KMS-11 (cell line): ENCODE data around the gene CDH4.

ENCODE experiments used
- H2AFZ ChIP-seq: fragments of 200-600 bp; sonication (generic); 2 replicates; pipeline ENCODE4 v1.6.1; 2016; ENCODE audit warnings: antibody characterized with exemption, mixed run types, low read depth
- H3K27ac ChIP-seq: fragments of 200-600 bp; sonication (generic); 2 replicates; pipeline ENCODE4 v1.6.1; 2016; ENCODE audit warnings: mild to moderate bottlenecking, mixed run types
- H3K27me3 ChIP-seq: fragments of 200-600 bp; sonication (generic); 2 replicates; pipeline ENCODE4 v1.6.1; 2017; ENCODE audit warnings: mild to moderate bottlenecking, low read depth, mixed run types, moderate library complexity; ENCODE audit not compliant: insufficient read depth
- H3K36me3 ChIP-seq: fragments of 200-600 bp; sonication (generic); 2 replicates; pipeline ENCODE4 v1.6.1; 2017; ENCODE audit warnings: mild to moderate bottlenecking, mixed run types; ENCODE audit not compliant: insufficient read depth
- H3K4me1 ChIP-seq: fragments of 200-600 bp; sonication (generic); 2 replicates; pipeline ENCODE4 v1.6.1; 2016; ENCODE audit warnings: mild to moderate bottlenecking, low read depth, mixed run types; ENCODE audit not compliant: poor library complexity, severe bottlenecking
- H3K4me2 ChIP-seq: fragments of 200-600 bp; sonication (generic); 2 replicates; pipeline ENCODE4 v1.7.0; 2016; ENCODE audit warnings: mild to moderate bottlenecking, mixed run types
- H3K4me3 ChIP-seq: fragments of 200-600 bp; sonication (generic); IDR thresholded peaks from 2 replicates; pipeline ENCODE4 v1.6.1; 2017; ENCODE audit warnings: low read depth, low read length, mixed read lengths; ENCODE audit not compliant: insufficient read depth
- H3K79me2 ChIP-seq: fragments of 200-600 bp; sonication (generic); 2 replicates; pipeline ENCODE4 v1.6.1; 2016; ENCODE audit warnings: low read depth, mixed run types; ENCODE audit not compliant: insufficient read depth
- H3K9ac ChIP-seq: fragments of 200-600 bp; sonication (generic); 2 replicates; pipeline ENCODE4 v1.6.1; 2016; ENCODE audit warnings: mild to moderate bottlenecking, mixed run types
- H4K20me1 ChIP-seq: fragments of 200-600 bp; sonication (generic); 2 replicates; pipeline ENCODE4 v1.6.1; 2016; ENCODE audit warnings: mild to moderate bottlenecking, mixed run types; ENCODE audit not compliant: insufficient read depth
- CTCF ChIP-seq: fragments of 200-600 bp; sonication (generic); conservative IDR thresholded peaks from 2 replicates; pipeline ENCODE4 v1.6.1; 2017; ENCODE audit warnings: low read depth, mild to moderate bottlenecking, antibody characterized with exemption, low read length, moderate library complexity, mixed read lengths

CDH4 gene

GRCh38 chr20:61373055-61373399, 121.0 kb downstream of the CDH4 start:
- no peak overlapping the region for H2AFZ ChIP-seq
- no peaks in the 10 kb centered on the region for H3K36me3 ChIP-seq
- TF ChIP-seq CTCF, result no peak
- H3K4me3 ChIP-seq, result no peak overlapping the region
- no peak overlapping the region for H3K9ac ChIP-seq
- H3K27ac ChIP-seq, result no peak overlapping the region
- no peaks in the 10 kb centered on the region for H3K79me2 ChIP-seq
- no peaks in the 10 kb centered on the region for H4K20me1 ChIP-seq
- no peaks in the 10 kb centered on the region; the same call in 1 of the 2 replicates for H3K27me3 ChIP-seq
- no peaks in the 10 kb centered on the region for H3K4me1 ChIP-seq
- no peak overlapping the region for H3K4me2 ChIP-seq

DNA sequence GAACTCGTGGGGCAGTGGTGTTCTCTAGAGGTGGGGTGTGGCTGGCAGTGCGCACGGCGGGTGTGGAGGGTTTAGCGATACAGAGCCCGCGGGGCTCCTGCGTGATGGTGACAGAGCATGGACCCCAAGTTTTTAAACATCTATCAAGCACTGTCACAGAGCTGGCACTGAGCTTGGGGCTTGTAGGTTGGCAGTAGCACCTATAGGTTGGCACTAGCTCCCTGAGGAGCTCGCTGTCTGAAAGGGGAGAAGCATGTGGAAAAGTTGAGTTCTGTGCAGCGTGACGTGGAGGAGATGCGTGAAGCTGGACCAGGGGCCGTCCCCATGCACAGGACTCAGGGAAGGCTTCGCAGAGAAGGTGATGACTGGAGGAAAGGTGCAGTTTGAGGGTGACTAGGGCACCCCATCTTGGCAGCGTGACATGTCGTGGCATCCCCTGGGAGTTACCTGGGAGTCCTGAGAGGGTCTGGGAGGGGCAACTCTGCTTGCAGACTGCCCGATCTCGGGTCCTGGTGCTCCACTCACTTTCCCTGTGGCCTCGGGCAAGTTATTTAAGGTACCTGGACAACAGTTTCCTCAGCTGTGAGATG, 122.0 kb downstream of the CDH4 start:
- TF ChIP-seq CTCF, result no peak
- H3K9ac ChIP-seq, result no peak overlapping the region
- no peak overlapping the region for H3K4me3 ChIP-seq
- no peaks in the 10 kb centered on the region for H3K36me3 ChIP-seq
- no peaks in the 10 kb centered on the region for H4K20me1 ChIP-seq
- no peak overlapping the region for H2AFZ ChIP-seq
- H3K79me2 ChIP-seq, result no peaks in the 10 kb centered on the region
- no peak overlapping the region for H3K27ac ChIP-seq
- H3K4me2 ChIP-seq, result no peak overlapping the region
- no peaks in the 10 kb centered on the region; the same call in 1 of the 2 replicates for H3K27me3 ChIP-seq
- H3K4me1 ChIP-seq, result no peaks in the 10 kb centered on the region

GRCh38 chr20:61376541-61377240, 124.6 kb downstream of the CDH4 start:
- H3K4me2 ChIP-seq, result no peak overlapping the region
- H4K20me1 ChIP-seq, result no peaks in the 10 kb centered on the region
- H3K79me2 ChIP-seq, result no peaks in the 10 kb centered on the region
- no peak overlapping the region for H3K27ac ChIP-seq
- H3K4me3 ChIP-seq, result no peak overlapping the region
- H3K36me3 ChIP-seq, result no peaks in the 10 kb centered on the region
- no peak for TF ChIP-seq CTCF
- H2AFZ ChIP-seq, result no peak overlapping the region
- no peaks in the 10 kb centered on the region for H3K4me1 ChIP-seq
- H3K27me3 ChIP-seq, result peaks cover 2% of the 10 kb centered on the region; the same call in 1 of the 2 replicates
- H3K9ac ChIP-seq, result no peak overlapping the region

DNA sequence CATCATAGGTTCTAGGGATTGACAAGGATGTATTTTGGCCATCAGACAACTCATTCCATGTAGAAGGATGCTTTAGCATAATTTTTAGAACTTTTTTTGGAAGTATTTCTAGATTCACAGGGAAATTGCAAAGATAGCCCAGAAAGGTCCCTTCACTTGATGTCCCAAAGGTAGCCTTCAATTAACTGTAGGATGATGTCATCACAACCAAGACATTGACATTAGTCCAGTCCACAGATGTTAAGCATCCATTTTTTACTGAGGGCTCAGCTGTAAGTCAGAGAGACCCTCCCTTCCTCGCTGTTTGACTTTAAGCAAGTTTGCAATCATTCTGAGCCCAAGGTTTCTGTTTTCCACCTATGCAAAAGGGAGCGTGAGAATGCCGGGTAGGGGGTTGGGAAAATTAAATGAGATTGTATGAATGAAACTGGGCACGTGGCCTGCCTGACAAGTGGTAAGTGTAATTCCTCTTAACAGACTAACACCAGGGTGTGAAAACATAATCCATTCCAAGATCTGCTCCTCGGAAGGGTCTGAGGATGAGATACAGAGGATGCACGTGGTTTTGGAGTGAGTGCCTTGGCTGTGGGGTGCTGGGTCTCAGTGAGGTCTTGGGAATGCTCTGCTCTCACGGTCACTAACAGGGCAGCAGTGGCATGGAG, 126.8 kb downstream of the CDH4 start:
- Histone ChIP-seq H3K4me2 (no peak overlapping the region), H3K4me1 (no peaks in the 10 kb centered on the region), H4K20me1 (no peaks in the 10 kb centered on the region), H3K27me3 (peaks cover 2% of the 10 kb centered on the region; the same call in 1 of the 2 replicates), H3K9ac (no peak overlapping the region), H3K4me3 (no peak overlapping the region), H3K79me2 (no peaks in the 10 kb centered on the region), H3K27ac (no peak overlapping the region), H3K36me3 (no peaks in the 10 kb centered on the region), H2AFZ (no peak overlapping the region)
- no peak for TF ChIP-seq CTCF
